Stimulated activated effector memory CD8-positive, alpha-beta T cell treated with anti-CD3 and anti-CD28 coated beads, Interleukin-12 subunit alpha, Interleukin-12 subunit beta, amount 100 ng/mL, for 72 hours (primary cell): ENCODE measurements around the gene P2RX4.
"Not testable (repeated sequence)": the region's sequence is repeated elsewhere in the genome, so short reads cannot be mapped to it uniquely, and the experiment has no call there.

ENCODE experiments used
- ATAC-seq: fragments of 150-1000 bp; cut with Tn5 transposase; 2 replicates; pipeline ENCODE4 v1.10.0; 2021
- DNase-seq, 2 donors: peaks; one replicate each; pipeline ENCODE4 v3.0.0; 2021 to 2022; ENCODE audit warnings: low spot score in 2 of 2
- H3K27ac Mint-ChIP-seq: one replicate; pipeline ENCODE4 v1.8.0; 2022; ENCODE audit warnings: mild to moderate bottlenecking, mixed read lengths
- H3K36me3 Mint-ChIP-seq: one replicate; pipeline ENCODE4 v1.8.0; 2022; ENCODE audit warnings: mild to moderate bottlenecking, mixed read lengths
- H3K4me1 Mint-ChIP-seq: one replicate; pipeline ENCODE4 v1.8.0; 2022; ENCODE audit warnings: mixed read lengths
- H3K4me3 Mint-ChIP-seq: one replicate; pipeline ENCODE4 v1.8.0; 2022; ENCODE audit warnings: mild to moderate bottlenecking, mixed read lengths
- H3K9me3 Mint-ChIP-seq: one replicate; pipeline ENCODE4 v1.8.0; 2022; ENCODE audit warnings: mixed read lengths

Gene P2RX4

DNA sequence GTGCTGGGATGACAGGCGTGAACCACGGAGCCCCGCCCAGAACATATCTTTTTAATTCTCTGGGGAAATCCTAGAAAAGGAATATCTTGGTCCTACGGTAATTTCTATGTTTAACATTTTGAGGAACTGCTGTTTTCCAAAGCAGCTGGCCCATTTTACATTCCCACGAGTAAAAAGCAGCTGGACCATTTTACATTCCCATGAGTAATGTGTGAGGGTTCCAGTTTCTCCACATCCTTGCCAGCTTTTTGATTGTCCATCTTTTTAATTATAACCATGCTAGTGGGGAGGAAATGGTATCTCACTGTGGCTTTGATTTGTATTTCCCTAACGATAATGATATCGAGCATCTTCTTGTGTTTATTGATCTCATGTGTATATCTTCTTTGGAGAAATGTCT lies 4.4 kb upstream of the P2RX4 start:
- Mint-ChIP-seq H3K4me3 (no peak overlapping the region), H3K27ac (no peak overlapping the region), H3K4me1 (peaks cover 23% of the 10 kb centered on the region), H3K36me3 (peaks cover under 1% of the 10 kb centered on the region), H3K9me3 (no peaks in the 10 kb centered on the region)
- DNase-seq (no peak), ATAC-seq (no peak)

DNA sequence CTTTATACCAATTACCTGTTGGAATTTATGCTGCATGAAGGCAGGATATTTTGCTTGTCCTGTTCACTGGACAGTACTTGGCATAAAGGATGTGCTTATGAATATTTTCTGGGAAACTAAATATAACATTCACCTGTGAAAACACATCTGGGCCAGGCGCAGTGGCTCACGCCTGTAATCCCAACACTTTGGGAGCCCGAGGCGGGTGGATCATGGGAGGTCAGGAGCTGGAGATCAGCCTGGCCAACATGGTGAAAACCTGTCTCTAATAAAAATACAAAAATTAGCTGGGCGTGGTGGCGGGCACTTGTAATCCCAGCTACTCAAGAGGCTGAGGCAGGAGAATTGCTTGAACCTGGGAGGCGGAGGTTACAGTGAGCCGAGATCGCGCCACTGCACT lies 1.4 kb upstream of the P2RX4 start:
- ATAC-seq, DNase-seq, H3K9me3 Mint-ChIP-seq: not testable (repeated sequence)
- peak overlapping the region; percentile 65 for H3K27ac Mint-ChIP-seq
- H3K4me1 Mint-ChIP-seq = peaks cover 34% of the 10 kb centered on the region
- H3K4me3 Mint-ChIP-seq = peak overlapping the region; percentile 81
- H3K36me3 Mint-ChIP-seq = peaks cover 32% of the 10 kb centered on the region

DNA sequence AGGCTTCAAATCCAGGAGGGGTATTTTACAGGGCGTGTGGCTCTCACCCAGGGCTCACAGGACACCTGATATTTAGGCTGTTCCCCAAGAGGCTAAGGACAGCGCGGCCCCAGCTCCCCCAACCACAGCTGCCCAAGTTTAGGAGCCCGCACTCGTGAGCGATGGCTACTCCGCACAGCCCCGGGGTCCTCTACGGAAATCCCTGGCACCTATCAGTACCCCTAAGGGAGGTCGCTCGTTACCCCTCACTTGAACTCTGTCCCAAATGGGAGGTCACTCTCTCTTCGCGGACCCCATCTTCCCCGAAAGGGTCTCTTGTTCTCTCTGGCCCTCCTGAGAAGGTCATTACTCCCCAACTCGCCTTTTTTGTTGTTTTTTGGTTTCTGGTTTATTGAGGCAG lies 708 bp upstream of the P2RX4 start:
- Mint-ChIP-seq H3K9me3 (no peaks in the 10 kb centered on the region), H3K27ac (peak overlapping the region; percentile 88), H3K4me1 (peaks cover 32% of the 10 kb centered on the region), H3K36me3 (peaks cover 38% of the 10 kb centered on the region), H3K4me3 (peak overlapping the region; percentile 81)
- DNase-seq = no peak
- ATAC-seq = no peak

DNA sequence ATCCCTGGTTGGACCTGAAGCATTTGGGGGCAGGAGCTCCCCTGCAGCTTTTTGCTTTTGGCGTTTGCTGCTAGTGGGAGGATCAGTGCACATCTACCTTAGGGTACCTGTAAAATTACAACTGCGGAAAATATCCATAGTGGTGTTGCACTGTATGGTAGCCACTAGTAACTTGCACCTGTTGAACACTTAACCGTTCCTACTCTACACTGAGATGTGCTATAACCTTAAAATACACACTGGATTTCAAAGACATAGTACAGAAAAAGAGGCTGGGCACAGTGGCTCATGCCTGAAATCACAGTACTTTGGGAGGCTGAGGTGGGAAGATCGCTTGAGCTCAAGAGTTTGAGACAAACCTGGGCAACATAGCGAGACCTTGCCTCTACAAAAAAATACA lies 2.9 kb downstream of the P2RX4 start:
- Mint-ChIP-seq H3K9me3 (no peaks in the 10 kb centered on the region), H3K4me3 (peak overlapping the region; percentile 45), H3K27ac (peak overlapping the region; percentile 89), H3K36me3 (peaks cover 62% of the 10 kb centered on the region), H3K4me1 (peaks cover 43% of the 10 kb centered on the region)
- no peak for ATAC-seq
- DNase-seq = no peak

DNA sequence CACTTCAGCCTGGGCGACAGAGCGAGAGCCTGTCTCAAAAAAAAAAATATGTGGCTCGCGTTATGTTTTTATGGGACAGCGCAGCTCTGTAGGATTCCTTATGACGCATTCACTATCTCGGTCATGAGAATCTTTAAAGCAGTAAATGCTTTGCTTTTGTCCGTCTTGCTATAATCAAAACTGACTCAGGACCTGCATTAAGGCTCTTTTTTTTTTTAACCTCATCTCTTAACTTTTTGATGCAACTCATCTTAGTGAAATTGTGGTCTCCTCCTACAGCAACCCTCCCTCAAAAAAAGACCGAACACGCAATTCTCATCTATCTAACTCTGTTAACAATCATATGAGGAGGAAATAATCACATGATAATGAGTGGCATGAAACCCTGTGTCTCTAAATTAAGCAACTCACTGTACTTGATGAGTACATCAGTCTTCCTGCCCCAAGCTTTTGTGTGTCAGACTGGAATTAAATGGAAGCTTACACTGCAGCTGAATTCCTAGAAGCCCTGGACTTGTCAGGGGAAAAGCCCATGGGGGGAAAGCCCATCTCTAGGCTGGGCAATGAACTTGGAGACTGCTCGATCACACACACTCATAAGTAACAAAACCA lies 4.3 kb downstream of the P2RX4 start:
- Mint-ChIP-seq H3K36me3 (peaks cover 76% of the 10 kb centered on the region), H3K27ac (peak overlapping the region; percentile 89), H3K4me3 (peak overlapping the region; percentile 45), H3K4me1 (peaks cover 40% of the 10 kb centered on the region), H3K9me3 (no peaks in the 10 kb centered on the region)
- peak; percentile 21 to 83 for DNase-seq
- ATAC-seq = peak; percentile 76

DNA sequence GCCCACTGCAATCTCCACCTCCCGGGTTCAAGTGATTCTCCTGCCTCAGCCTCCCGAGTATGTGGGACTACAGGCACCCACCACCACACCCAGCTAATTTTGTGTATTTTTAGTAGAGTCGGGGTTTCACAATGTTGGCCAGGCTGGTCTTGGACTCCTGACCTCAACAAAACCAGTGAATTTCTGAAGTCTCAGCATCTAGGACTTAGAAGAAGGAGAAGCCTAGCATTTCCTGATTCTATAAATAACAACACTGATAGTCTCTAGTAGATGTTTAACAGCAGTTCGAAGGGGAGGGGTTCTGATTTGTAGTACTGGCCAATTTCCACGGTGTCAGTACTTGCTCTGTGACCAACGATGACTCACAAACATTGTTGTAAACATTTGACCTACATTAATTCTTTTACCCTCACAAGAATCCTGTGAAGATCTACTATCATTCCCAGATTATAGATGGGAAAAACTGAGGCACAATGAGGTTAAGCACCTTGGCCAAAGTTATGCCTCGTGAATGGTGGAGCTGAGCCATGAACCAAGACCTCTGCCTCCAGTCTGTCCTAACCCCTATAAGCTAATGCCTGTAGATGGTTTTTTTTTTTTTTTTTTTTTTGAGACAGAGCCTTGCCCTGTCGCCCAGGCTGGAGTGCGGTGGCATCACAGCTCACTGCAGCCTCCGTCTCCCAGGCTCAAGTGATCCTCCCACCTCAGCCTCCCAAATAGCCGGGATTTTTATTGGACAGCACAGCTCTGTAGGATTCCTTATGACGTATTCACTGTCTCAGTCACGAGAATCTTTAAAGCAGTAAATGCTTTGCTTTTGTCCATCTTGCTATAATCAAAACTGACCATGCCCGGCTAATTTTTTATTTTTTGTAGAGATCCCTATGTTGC lies 5.2 kb downstream of the P2RX4 start:
- Mint-ChIP-seq H3K36me3 (peaks cover 82% of the 10 kb centered on the region), H3K27ac (peak overlapping the region; percentile 89), H3K4me1 (peaks cover 35% of the 10 kb centered on the region), H3K4me3 (peak overlapping the region; percentile 45), H3K9me3 (no peaks in the 10 kb centered on the region)
- no peak for DNase-seq
- ATAC-seq = peak; percentile 64

DNA sequence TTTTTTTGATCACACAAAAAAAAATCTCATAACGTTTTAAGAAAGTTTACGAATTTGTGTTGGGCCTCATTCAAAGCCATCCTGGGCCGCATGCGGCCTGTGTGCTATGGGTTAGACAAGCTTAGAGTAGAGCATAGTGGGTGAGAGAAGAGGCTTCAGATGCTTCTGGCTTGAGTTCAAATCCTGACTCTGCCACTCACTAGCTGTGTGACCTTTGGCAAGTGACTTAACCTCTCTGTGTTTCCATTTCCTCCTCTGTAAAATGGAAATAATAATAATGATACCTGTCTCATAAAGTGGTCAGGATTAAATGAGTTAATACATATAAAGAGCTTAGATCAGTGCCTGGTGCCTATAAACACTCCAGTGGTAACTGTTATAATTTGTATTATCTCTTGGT lies 6.2 kb downstream of the P2RX4 start:
- Mint-ChIP-seq H3K4me1 (peaks cover 29% of the 10 kb centered on the region), H3K27ac (peak overlapping the region; percentile 89), H3K9me3 (no peaks in the 10 kb centered on the region), H3K4me3 (peak overlapping the region; percentile 45), H3K36me3 (peaks cover 85% of the 10 kb centered on the region)
- ATAC-seq (no peak), DNase-seq (no peak)

DNA sequence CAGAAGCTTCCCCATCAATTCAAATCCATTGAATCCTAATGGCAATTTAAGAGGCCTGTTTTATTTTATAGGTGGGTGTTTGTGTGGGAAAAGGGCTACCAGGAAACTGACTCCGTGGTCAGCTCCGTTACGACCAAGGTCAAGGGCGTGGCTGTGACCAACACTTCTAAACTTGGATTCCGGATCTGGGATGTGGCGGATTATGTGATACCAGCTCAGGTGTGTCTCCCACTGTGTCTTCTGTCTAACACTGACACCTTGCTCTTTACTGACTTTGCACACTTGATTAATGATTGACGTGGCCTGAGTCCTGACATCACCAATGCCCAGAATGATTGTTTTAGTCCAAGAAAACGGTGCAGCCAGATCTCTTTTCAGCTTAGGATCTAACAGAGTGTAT lies 7.1 kb downstream of the P2RX4 start:
- Mint-ChIP-seq H3K27ac (no peak overlapping the region), H3K9me3 (no peaks in the 10 kb centered on the region), H3K4me3 (no peak overlapping the region), H3K36me3 (peaks cover 84% of the 10 kb centered on the region), H3K4me1 (peaks cover 29% of the 10 kb centered on the region)
- no peak for ATAC-seq
- DNase-seq = no peak

DNA sequence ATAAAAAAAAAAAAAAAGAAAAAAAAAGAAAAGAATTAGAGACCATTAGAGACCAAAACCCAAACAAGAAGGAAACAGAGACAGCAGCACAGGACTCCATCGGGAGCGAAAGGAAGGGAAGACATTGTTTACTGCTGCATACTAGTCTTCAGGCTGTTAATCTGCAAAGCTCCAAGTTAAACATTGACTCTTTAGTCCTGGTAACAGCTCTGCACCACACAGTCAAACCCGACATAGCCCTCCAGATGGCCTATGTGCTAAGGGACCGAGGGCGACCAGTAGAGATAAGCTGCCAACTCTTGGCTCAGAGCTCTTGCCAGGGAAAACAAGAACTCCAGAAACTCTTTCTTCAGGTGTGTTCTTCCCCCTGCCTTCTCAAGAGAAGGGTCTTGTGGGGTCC lies 7.8 kb downstream of the P2RX4 start:
- H3K4me1 Mint-ChIP-seq = peaks cover 33% of the 10 kb centered on the region
- no peak overlapping the region for H3K4me3 Mint-ChIP-seq
- ATAC-seq = no peak
- H3K27ac Mint-ChIP-seq = peak overlapping the region; percentile 44
- peaks cover 84% of the 10 kb centered on the region for H3K36me3 Mint-ChIP-seq
- no peaks in the 10 kb centered on the region for H3K9me3 Mint-ChIP-seq
- DNase-seq = no peak

DNA sequence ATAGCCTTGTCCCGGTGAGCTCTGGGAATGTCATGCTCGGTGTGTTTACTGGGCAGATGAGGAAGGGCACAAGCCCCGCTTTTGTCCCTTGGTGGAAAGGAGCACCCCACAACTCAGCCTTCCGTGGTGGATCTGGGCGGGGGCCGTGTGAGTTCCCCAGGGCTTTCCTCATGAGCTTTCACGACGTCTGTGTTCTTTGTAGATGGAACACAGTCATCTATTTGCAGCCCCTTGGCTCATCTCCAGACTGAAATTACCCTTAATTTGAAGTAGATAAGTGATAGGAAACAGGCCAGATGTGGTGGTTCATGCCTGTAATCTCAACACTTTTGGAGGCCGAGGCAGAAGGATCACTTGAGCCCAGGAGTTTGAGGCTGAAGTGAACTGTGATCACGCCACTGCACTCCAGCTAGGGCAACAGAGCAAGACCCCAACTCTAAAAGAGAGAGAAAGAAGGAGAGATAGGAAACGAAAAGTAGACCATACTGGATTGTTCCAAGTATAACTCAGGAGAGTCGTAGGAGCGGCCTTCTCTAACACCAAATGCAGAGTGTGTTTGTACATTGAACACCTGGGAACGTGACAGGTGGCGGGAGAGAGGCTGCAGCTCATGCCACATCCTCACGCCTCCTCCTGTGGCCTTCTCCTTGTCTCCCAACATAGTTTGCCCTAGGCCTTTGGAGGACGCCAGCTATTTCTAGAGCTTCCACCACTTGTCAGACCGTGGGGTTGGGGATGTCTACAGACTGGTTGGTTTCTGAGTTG lies 8.8 kb downstream of the P2RX4 start:
- Mint-ChIP-seq H3K4me3 (no peak overlapping the region), H3K4me1 (peaks cover 42% of the 10 kb centered on the region), H3K36me3 (peaks cover 84% of the 10 kb centered on the region), H3K9me3 (no peaks in the 10 kb centered on the region), H3K27ac (peak overlapping the region; percentile 44)
- no peak for ATAC-seq
- no peak for DNase-seq

DNA sequence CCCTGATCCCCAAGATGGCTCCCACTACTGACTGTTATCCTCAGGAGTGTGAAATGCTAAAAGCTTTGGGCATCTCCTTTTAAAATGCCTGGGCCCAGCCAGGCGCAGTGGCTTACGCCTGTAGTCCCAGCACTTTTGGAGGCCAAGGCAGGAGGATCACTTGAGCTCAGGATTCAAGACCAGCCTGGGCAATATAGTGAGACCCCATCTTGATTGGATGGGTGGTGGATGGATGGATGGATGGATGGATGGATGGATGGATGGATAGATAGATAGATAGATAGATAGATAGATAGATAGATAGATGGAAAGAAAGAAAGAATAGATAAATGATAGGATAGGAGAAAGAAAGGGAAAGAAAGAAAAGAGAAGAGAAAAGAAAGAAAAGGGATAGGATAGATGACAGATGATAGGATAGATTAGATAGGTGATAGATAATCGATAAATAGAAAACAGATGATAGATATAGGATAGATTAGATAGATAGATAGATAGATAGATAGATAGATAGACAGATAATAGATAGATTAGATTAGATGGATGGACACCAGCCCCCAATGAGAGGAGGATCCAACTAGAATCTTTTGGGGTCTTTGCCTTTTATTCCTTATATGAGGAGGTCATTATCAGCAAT lies 9.5 kb downstream of the P2RX4 start:
- ATAC-seq (no peak), DNase-seq (no peak)
- Mint-ChIP-seq H3K9me3 (no peaks in the 10 kb centered on the region), H3K4me1 (peaks cover 43% of the 10 kb centered on the region), H3K4me3 (no peak overlapping the region), H3K27ac (peak overlapping the region; percentile 44), H3K36me3 (peaks cover 84% of the 10 kb centered on the region)

DNA sequence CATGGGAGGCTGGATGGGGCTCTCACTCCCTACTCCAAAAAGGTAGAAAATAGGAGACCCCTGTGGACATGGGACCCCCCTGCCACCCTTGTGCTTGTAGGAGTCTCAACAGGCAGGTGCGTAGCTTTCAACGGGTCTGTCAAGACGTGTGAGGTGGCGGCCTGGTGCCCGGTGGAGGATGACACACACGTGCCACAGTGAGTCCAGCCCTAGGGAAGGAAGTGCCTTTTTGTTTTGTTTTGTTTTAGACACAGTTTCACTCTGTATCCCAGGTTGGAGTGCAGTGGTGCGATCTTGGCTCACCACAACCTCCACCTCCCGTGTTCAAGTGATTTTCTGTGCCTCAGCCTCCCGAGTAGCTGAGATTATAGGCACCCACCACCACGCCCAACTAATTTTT lies 12.9 kb downstream of the P2RX4 start:
- no peak for DNase-seq

DNA sequence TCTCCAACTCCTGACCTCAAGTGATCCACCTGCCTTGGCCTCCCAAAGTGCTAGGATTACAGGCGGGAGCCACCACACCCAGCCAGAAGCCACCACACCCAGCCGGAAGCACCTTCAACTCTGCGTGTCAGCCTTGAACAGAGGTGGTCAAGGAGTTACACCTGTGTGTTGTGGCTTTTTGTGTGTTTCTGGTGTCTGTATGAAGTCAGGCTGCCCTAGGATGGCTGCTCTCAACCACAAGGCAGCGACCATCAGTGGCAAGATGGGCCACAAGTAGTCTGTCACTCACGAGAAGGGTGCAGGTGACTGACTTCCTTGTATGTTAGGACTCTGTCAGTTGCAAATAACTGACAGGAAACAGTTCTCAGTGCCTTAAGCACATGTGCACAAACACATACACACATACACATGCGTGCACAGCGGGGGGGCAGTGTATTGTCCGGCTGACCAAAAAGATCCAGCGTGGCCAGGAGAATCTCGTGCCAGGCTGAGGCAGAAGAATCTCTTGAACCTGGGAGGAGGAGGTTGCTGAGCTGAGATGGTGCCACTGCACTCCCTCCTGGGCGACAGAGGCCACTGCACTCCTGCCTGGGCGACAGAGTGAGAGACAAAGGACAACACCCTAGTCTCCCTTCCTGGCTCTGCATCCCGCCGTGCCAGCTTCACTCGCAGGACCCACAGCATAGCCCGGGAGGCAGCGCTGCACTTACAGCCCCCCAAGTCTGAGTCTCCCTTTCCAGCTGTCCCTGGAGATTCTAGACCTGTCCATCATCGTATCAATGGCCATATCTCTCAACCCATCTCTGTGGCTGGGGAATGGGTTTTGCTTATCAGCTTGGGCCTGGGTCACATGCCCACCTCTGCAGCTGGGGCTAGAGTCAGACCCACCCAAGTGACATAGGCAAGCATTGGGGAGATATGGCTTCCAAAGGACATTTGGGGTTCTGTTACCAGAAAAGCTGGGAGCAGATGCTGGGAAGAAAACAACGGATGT lies 13.7 kb downstream of the P2RX4 start:
- H3K4me1 Mint-ChIP-seq = peaks cover 31% of the 10 kb centered on the region
- H3K9me3 Mint-ChIP-seq = no peaks in the 10 kb centered on the region
- H3K27ac Mint-ChIP-seq = peak overlapping the region; percentile 89
- peak; percentile 77 for ATAC-seq
- peaks cover 93% of the 10 kb centered on the region for H3K36me3 Mint-ChIP-seq
- DNase-seq = no peak
- H3K4me3 Mint-ChIP-seq = peak overlapping the region; percentile 57

More for the DNA sequence above, 12.9 kb downstream of the P2RX4 start:
- H3K36me3 Mint-ChIP-seq = peaks cover 93% of the 10 kb centered on the region
- H3K4me1 Mint-ChIP-seq = peaks cover 31% of the 10 kb centered on the region
- peak overlapping the region; percentile 13 for H3K4me3 Mint-ChIP-seq
- H3K9me3 Mint-ChIP-seq = no peaks in the 10 kb centered on the region
- peak; percentile 38 for ATAC-seq
- H3K27ac Mint-ChIP-seq = peak overlapping the region; percentile 89

DNA sequence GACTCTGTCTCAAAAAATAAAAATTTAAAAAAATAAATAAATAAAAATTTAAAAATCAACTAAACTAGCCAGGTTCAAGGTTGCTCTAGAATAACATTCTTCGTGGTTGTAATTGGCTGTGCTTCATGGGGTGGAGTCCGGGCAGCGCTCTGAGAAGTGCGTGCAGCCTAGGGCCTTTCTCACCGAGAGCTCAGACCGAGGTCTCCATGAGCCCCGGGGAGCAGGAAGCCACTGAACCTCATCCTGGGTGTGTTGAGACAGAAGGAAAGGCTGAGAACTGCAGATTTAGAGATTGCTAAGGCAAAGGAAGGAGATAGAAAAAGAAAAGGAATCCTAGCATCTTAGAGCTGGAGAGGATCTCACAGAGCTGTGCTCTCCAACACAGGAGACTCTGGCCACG lies 14.7 kb downstream of the P2RX4 start:
- peaks cover 32% of the 10 kb centered on the region for H3K4me1 Mint-ChIP-seq
- peak overlapping the region; percentile 57 for H3K4me3 Mint-ChIP-seq
- no peaks in the 10 kb centered on the region for H3K9me3 Mint-ChIP-seq
- H3K27ac Mint-ChIP-seq = peak overlapping the region; percentile 89
- ATAC-seq (peak; percentile 77), DNase-seq (no peak)
- peaks cover 93% of the 10 kb centered on the region for H3K36me3 Mint-ChIP-seq
